ENCODE results near the gene SLC45A3. TPM values are rescaled to one million over a fixed set of nuclear protein-coding genes. Genes with fewer than 3 reads are reported as not detected.

Gene SLC45A3
- total RNA-seq, 1 experiment from 2014 or later: 3.0 TPM

- Histone ChIP-seq H3K4me3 (ENCODE audit: low read depth in 2 of 2, low read length in 2 of 2) (no peak overlapping the region), H3K36me3 (ENCODE audit: control insufficient read depth, insufficient read depth, low read length) (no peaks in the 10 kb centered on the region), H3K4me1 (ENCODE audit: control insufficient read depth, insufficient read depth, low read length) (no peaks in the 10 kb centered on the region; the same call in 1 of the 2 replicates), H3K27ac (ENCODE audit: low read length) (no peak overlapping the region), H3K27me3 (ENCODE audit: control insufficient read depth, insufficient read depth, low read length) (no peaks in the 10 kb centered on the region), H3K9me3 (ENCODE audit: control insufficient read depth, insufficient read depth, low read depth, low read length) (no peaks in the 10 kb centered on the region)
- CTCF ChIA-PET: interaction anchor here (0.5 to 0.6 kb wide), 2 partner anchors 58 to 471 kb away, joined by 3 read pairs; no protein-coding TSS in a partner anchor
- DNase-seq (ENCODE audit: low read depth, low spot score): no peak
- in situ Hi-C loops (cut with HindIII; ENCODE audit: low pct_unique_long_range_greater_than_20kb, low sequenced_read_pairs) (no loop called here), intact Hi-C loops (cut with micrococcal nuclease; ENCODE audit: unreplicated experiment) (no loop called here)
- no TSS peak for BruUV-seq (replicated peaks)
- ATAC-seq: no peak
- TF ChIP-seq SIN3A (IDR thresholded peaks at IDR 0.05; ENCODE audit: borderline replicate concordance, insufficient read depth, low read depth, low read length) (no peak), CTCF (IDR thresholded peaks at IDR 0.05) (no peak), POLR2AphosphoS5 (IDR thresholded peaks at IDR 0.05; ENCODE audit: low read depth, low read length) (no peak), TCF7L2 (IDR thresholded peaks at IDR 0.05; ENCODE audit: low read depth, low read length) (no peak)
- TF ChIP-seq, protein P1, sequence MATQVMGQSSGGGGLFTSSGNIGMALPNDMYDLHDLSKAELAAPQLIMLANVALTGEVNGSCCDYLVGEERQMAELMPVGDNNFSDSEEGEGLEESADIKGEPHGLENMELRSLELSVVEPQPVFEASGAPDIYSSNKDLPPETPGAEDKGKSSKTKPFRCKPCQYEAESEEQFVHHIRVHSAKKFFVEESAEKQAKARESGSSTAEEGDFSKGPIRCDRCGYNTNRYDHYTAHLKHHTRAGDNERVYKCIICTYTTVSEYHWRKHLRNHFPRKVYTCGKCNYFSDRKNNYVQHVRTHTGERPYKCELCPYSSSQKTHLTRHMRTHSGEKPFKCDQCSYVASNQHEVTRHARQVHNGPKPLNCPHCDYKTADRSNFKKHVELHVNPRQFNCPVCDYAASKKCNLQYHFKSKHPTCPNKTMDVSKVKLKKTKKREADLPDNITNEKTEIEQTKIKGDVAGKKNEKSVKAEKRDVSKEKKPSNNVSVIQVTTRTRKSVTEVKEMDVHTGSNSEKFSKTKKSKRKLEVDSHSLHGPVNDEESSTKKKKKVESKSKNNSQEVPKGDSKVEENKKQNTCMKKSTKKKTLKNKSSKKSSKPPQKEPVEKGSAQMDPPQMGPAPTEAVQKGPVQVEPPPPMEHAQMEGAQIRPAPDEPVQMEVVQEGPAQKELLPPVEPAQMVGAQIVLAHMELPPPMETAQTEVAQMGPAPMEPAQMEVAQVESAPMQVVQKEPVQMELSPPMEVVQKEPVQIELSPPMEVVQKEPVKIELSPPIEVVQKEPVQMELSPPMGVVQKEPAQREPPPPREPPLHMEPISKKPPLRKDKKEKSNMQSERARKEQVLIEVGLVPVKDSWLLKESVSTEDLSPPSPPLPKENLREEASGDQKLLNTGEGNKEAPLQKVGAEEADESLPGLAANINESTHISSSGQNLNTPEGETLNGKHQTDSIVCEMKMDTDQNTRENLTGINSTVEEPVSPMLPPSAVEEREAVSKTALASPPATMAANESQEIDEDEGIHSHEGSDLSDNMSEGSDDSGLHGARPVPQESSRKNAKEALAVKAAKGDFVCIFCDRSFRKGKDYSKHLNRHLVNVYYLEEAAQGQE (IDR thresholded peaks at IDR 0.05; ENCODE audit: insufficient read depth in 1 of 2, low read depth in 2 of 2, low read length in 1 of 2): no peak
- POLR2A ChIA-PET: no interaction called here
Measured at GRCh38 chr1:205688171-205689080, 8.1 kb upstream of the SLC45A3 start.

DNA sequence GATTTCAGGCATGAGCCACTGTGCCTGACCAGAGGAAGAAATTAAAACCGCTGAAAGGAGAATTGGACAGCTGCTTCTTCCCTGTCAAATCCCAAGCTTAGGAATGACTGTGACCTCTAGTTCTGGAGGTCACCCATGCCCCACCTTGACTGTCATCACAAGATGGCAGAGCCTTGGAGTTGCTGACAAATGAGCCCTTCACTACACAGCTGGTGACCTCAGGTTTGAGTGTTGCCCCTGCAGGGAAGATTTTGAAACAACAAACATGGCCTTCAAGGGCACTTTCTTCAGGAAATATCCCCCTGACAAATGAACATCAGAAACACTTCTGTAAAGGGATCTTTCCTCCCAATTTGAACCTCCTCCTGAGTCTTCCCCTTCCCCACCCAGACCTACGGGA is 6.9 kb upstream of the SLC45A3 start:
- no TSS peak for BruUV-seq (replicated peaks)
- no peaks in the 10 kb centered on the region for H3K4me1 ChIP-seq (ENCODE audit: control insufficient read depth, insufficient read depth, low read length)
- H3K4me3 ChIP-seq (ENCODE audit: low read depth in 2 of 2, low read length in 2 of 2): no peak overlapping the region
- no peaks in the 10 kb centered on the region for H3K9me3 ChIP-seq (ENCODE audit: control insufficient read depth, insufficient read depth, low read depth, low read length)
- no peak for TF ChIP-seq SIN3A (IDR thresholded peaks at IDR 0.05; ENCODE audit: borderline replicate concordance, insufficient read depth, low read depth, low read length)
- TF ChIP-seq CTCF (IDR thresholded peaks at IDR 0.05): no peak
- no peak for TF ChIP-seq TCF7L2 (IDR thresholded peaks at IDR 0.05; ENCODE audit: low read depth, low read length)
- no peak for TF ChIP-seq POLR2AphosphoS5 (IDR thresholded peaks at IDR 0.05; ENCODE audit: low read depth, low read length)
- TF ChIP-seq, protein P1 (IDR thresholded peaks at IDR 0.05; ENCODE audit: insufficient read depth in 1 of 2, low read depth in 2 of 2, low read length in 1 of 2): no peak
- no peaks in the 10 kb centered on the region for H3K27me3 ChIP-seq (ENCODE audit: control insufficient read depth, insufficient read depth, low read length)
- in situ Hi-C loops (cut with HindIII; ENCODE audit: low pct_unique_long_range_greater_than_20kb, low sequenced_read_pairs): no loop called here
- intact Hi-C loops (cut with micrococcal nuclease; ENCODE audit: unreplicated experiment): no loop called here
- CTCF ChIA-PET: no interaction called here
- H3K27ac ChIP-seq (ENCODE audit: low read length): no peak overlapping the region
- POLR2A ChIA-PET: no interaction called here
- H3K36me3 ChIP-seq (ENCODE audit: control insufficient read depth, insufficient read depth, low read length): no peaks in the 10 kb centered on the region
- ATAC-seq (no peak), DNase-seq (ENCODE audit: low read depth, low spot score) (no peak)

Measured in Panc1 (cell line).